Measurements from ENCODE around the gene WWP2.
"Not testable (repeated sequence)": the region's sequence is repeated elsewhere in the genome, so short reads cannot be mapped to it uniquely, and the experiment has no call there.

GRCh38 chr16:69791391-69791847 lies 29.3 kb downstream of the WWP2 start:
- not testable (repeated sequence) for TF ChIP-seq CTCF (conservative IDR thresholded peaks at IDR 0.05); EZH2 (IDR thresholded peaks at IDR 0.05; ENCODE audit: low read depth)
